Activated CD4-positive, alpha-beta T cell treated with anti-CD3 and anti-CD28 coated beads, Interleukin-10, Interleukin-2, amounts not matched to agents 100 ng/mL and 50 ng/mL, durations not matched to agents 16 hours and 8 hours (primary cell): ENCODE results near the gene POLE.

Experiments used
- DNase-seq: peaks from one replicate; pipeline ENCODE4 v3.0.0-alpha.2; 2020

POLE gene

DNA sequence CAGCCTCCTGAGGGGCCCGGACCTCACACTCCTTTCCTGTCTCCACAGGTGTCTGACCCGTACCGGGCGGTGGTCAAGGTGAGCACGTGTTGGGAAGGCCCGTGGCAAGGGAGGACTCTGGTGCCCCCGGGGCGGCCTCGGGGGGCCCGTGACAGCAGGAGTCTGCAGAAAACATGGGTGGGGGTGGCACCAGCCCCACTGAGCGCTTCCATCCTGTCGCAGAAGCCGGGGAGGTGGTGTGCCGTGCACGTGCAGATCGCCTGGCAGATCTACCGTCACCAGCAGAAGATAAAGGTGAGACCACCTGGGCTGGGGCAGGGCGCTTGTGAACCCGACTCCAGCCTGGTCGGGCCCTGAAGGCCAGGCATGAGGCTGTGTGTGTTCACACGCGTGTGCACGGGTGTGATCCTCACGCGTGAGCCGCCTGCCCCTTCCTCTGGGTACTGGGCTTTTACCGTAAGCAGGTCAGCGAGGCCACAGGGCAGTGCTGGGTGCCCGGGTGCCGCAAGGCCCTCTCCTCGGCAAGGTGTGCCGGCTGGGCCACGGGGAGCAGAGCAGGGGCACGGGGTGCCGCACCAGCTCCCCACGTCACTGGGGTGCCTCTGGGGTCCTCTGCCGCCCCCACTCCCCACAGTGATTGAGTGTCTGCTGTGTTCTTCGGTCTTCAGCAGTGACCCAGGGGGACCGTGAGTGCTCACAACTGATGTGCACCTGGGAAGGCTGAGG, 112.7 kb downstream of the POLE start:
- no peak for DNase-seq
